ENCODE measurements around the gene SLC12A6. TPM values are rescaled to one million over a fixed set of nuclear protein-coding genes. Genes with fewer than 3 reads are reported as not detected.
A peak's percentile ranks its signal among the peaks of the same experiment; 100 is the strongest.

The SLC12A6 gene
- total and polyA plus RNA-seq, 5 experiments from 2014 or later: 4.0 to 138 (median 13.3) TPM

DNA sequence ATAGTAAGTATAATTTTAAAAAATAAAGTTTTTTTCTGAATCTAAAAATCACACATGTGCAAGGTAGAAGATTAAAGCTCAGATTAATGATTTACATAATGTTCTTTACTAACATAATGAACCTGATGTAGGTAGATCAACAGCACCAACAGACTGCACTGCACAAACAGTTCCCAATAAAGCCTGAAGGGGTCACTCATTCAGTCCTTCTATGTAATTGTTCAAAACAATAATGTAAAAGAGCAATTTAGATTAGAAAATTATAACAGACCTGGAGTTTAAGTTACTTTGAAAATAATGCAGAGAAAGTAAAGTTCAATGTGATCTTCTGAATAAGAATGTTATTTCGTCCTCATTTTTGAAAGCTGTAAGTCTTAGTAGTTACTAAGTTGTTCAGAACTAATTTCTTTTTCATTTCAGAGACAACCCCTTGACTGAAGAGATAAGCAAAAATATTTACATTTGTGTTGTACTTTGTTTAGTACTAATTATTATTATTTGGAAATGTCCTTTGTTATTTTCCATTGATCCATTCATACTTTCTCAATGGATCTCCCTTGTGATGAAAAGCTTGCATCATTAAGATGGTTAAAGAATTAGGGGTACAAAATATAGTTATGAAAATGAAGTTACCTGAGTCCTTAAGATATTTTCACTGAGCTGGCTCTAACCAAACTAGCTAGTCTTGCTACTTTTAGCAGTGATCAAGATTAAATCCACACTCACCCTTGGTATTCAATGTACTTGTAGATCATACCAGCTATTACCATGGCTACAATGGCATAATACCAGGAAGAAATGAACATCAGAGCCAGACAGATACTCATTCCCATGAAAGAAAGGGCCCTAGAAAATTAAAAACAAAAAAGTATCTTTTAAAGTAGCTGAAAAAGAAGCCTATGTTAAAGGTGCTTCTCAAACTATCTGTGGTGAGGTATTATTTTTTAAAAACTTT, 95.9 kb downstream of the SLC12A6 start:
- POLR2A ChIA-PET: interaction anchor here (0.6 to 1.8 kb wide), 5 partner anchors 96 to 126 kb away, joined by 3 to 11 read pairs (median 3); partner anchors contain the start of genes LPCAT4 and SLC12A6
- Mint-ChIP-seq H3K4me1 (peaks cover 0 to 8% (median 4%) of the 10 kb centered on the region in 4 donors), H3K27ac (peak overlapping the region in 5 of 10 donors; percentile 16 to 77 (median 27)), H3K9me3 (no peaks in the 10 kb centered on the region), H3K4me3 (no peak overlapping the region), H3K27me3 (no peaks in the 10 kb centered on the region), H3K36me3 (peaks cover 0 to 95% (median 10%) of the 10 kb centered on the region in 3 donors)
- ATAC-seq: peak; percentile 85 to 87
- DNase-seq: peak in 8 of 10 donors; percentile 8 to 67 (median 47)

DNA sequence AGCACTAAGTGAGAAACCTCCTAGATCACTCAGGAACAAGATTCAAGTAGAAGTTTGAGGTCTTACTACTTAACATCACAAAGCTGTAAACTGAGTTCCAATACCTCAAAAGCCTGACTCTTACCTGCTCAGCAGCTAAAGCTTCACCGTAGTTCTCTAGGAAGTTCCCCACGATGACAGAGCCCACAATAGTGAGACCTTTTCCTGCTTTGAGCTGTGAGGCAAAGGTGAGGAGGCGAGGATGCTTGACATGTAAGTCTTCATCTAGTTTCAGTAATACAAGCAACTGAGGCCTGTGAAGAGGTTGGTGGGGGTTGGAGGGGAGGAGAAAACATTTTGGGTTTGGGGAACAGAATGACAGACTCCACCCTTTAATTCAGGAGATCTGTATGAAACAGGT, 97.0 kb downstream of the SLC12A6 start:
- POLR2A ChIA-PET: interaction anchor here (1.8 kb wide), 1 partner anchor 97 kb away, joined by 4 read pairs; the partner anchor contains the start of gene SLC12A6
- DNase-seq: no peak
- Mint-ChIP-seq H3K4me3 (no peak overlapping the region), H3K36me3 (peaks cover 0 to 96% (median 20%) of the 10 kb centered on the region in 3 donors), H3K27ac (peak overlapping the region in 2 of 10 donors; percentile 27 to 29), H3K9me3 (no peaks in the 10 kb centered on the region), H3K27me3 (no peaks in the 10 kb centered on the region), H3K4me1 (peaks cover 0 to 8% (median 4%) of the 10 kb centered on the region in 4 donors)
- ATAC-seq: no peak

DNA sequence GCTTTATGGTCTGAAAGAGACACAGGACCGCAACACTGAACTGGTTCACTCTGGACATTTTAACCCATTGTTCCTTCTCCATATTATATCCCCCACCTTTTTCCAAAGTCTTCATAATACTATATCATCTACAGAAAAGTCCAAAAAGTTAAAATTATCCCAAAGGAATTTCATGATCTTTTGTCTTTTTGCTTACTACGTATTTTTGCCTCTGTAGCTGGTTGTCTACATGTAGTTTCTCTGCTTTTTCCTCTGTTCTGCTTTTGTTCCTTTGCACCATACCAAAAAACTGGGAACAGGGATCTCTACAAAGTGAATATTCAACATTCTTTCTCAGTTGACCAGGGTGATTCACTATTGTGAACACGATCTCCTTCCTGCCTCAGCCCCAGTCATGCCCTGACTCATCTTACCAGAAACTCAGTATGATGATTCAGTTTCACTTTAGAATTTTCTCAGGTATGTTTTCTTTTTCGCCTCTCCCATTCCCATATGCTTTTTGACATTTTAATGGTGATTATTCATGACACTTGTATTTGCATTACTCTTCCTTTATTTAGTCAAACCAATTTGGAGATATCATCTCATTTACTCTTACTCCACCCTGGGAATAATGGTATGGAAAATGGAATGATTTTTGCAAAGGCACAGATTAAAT, 98.3 kb downstream of the SLC12A6 start:
- ATAC-seq: no peak
- no peak for DNase-seq
- POLR2A ChIA-PET: interaction anchor here (1.8 kb wide), 1 partner anchor 99 kb away, joined by 4 read pairs; the partner anchor contains the start of gene SLC12A6
- Mint-ChIP-seq H3K4me1 (peaks cover 0 to 7% (median 3%) of the 10 kb centered on the region in 4 donors), H3K27me3 (no peaks in the 10 kb centered on the region), H3K4me3 (peak overlapping the region in 1 of 10 donors; percentile 57), H3K36me3 (peaks cover 0 to 97% (median 22%) of the 10 kb centered on the region in 3 donors), H3K9me3 (no peaks in the 10 kb centered on the region), H3K27ac (peak overlapping the region in 5 of 10 donors; percentile 4 to 92 (median 43))

DNA sequence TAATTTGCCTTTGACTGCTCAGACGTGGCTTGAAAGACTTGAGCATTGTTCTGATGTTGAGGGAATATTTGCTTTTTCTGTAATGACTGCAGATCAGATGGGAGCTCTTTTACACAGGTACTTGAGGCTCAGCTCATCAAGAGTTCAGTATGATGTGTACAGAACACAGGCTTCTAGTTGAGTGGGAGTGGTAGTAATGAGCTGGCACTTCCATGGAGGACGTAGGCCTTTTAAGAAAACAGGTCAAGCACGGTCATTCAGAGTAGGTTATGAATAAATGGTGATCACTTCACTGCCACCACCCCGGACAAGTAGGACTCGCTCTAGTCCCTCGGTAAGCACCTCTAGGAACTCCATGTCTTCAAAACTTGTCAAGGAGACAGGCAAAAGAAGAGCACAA, 104.0 kb downstream of the SLC12A6 start:
- POLR2A ChIA-PET: interaction anchor here (0.6 kb wide), 1 partner anchor 12 kb away, joined by 4 read pairs; no protein-coding TSS in a partner anchor
- peaks cover 4 to 88% (median 25%) of the 10 kb centered on the region in 3 donors for H3K36me3 Mint-ChIP-seq
- DNase-seq (no peak), ATAC-seq (no peak)
- peak overlapping the region in 5 of 10 donors; percentile 5 to 80 (median 16) for H3K27ac Mint-ChIP-seq
- no peaks in the 10 kb centered on the region for H3K4me1 Mint-ChIP-seq
- no peaks in the 10 kb centered on the region for H3K9me3 Mint-ChIP-seq
- no peak overlapping the region for H3K4me3 Mint-ChIP-seq
- H3K27me3 Mint-ChIP-seq: no peaks in the 10 kb centered on the region

DNA sequence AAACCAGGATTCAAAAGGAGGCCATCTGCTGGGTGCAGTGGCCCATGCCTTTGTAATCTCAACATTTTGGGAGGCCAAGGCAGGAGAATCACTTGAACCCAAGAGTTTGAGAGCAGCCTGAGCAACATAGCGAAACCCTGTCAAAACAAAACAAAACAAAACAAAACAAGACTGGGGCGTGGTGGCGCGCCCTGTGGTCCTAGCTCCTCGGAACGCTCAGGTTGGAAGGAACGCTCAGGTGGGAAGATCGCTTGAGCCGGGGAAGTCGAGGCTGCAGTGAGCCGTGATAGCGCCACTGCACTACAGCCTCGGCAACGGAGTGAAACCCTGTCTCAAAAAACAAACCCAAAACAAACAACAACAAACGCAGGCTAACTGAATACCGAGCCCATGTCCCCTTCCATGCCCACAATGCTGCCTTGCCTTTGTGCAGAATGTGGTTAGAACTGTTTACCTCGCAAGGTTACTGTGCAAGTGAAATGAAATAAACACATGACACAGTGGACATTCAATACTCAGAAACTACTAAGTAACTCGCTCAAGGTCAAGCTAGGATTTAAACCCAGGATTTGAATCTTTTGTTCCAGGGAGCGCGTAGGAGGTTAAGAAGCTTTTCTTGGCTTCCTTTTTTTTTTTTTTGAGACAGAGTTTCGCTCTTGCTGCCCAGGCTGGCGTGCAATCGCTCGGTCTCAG, 113.5 kb downstream of the SLC12A6 start:
- DNase-seq (no peak), ATAC-seq (no peak)
- Mint-ChIP-seq H3K27me3 (peaks cover 0 to 3% (median 0%) of the 10 kb centered on the region in 5 donors), H3K36me3 (peaks cover 0 to 21% (median 3%) of the 10 kb centered on the region in 3 donors), H3K4me3 (peak overlapping the region; percentile 88 to 100 (median 96)), H3K4me1 (peaks cover 19 to 29% (median 25%) of the 10 kb centered on the region in 4 donors), H3K27ac (peak overlapping the region; percentile 82 to 100 (median 99)), H3K9me3 (peaks cover 0 to 4% (median 0%) of the 10 kb centered on the region in 9 donors)
- POLR2A ChIA-PET: interaction anchor here (0.6 to 2.7 kb wide), 7 partner anchors 14 to 764 kb away, joined by 3 to 32 read pairs (median 5); partner anchors contain the start of genes EMC7, KATNBL1, LPCAT4 and NOP10

DNA sequence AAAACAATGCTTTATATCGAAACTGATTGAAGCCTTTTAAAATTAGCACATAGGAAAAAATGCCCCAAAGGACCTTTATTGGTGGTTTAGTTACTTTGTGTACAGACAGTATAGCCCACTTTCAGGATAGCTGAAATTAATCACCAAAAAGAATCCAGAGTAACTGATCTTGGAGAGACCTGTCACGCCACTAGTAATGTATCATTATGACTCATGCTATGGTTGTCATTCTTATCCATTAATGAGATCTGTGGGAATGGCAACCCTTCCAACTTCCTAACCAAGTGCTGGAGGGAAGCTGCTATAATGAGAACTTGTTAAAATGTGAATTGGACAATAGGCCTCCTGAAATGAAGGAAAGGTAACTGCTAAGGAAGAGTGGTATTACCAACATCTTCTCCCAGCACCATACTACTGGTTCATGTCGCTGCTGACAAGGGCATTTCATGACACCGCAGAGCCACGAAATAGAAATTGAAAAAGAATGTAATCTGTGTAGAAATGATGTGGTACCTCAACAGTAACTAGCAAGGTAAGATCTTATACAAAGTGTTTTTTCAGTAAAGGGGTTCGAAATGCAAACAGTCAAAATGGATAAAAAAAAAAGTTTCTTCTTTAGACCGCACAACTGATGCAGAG, 119.9 kb downstream of the SLC12A6 start:
- POLR2A ChIA-PET: no interaction called here
- no peak for DNase-seq
- Mint-ChIP-seq H3K4me1 (no peaks in the 10 kb centered on the region), H3K4me3 (no peak overlapping the region), H3K9me3 (no peaks in the 10 kb centered on the region), H3K27me3 (peaks cover 0 to 2% (median 0%) of the 10 kb centered on the region in 5 donors), H3K36me3 (no peaks in the 10 kb centered on the region), H3K27ac (no peak overlapping the region)
- no peak for ATAC-seq

DNA sequence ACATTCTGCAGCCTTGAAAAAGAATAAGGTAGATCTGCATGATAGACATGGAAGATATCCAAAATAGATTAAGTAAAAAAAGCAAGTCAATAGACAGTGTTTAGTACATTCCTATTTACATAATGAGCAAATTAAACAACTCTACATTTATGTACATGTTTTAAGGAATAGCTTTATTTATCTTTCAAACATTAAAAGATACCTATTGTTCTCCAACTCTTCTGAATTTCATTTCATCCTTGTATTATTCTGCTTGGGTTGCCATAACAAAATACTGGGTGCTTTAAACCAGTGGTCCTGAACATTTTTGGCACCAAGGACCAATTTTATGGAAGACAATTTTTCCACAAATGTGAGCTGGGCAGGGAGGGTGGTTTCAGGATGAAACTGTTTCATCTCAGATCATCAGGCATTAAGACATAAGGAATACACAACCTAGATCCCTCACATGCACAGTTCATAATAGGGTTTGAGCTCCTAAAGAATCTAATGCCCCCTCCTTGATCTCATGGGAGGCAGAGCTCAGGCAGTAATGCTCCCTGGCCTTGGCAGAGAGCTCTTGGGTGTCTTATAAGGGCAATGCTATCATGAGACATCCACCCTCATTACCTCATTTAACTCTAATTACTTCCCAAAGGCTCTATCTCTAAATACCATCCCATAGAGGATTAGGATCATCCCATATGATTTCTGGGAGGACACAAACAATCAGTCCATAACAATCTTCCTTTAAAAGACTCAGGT, 120.9 kb downstream of the SLC12A6 start:
- POLR2A ChIA-PET: no interaction called here
- no peak for DNase-seq
- H3K9me3 Mint-ChIP-seq: no peaks in the 10 kb centered on the region
- H3K27me3 Mint-ChIP-seq: peaks cover 0 to 2% (median 0%) of the 10 kb centered on the region in 5 donors
- no peak for ATAC-seq
- H3K4me1 Mint-ChIP-seq: no peaks in the 10 kb centered on the region
- no peak overlapping the region for H3K27ac Mint-ChIP-seq
- H3K4me3 Mint-ChIP-seq: no peak overlapping the region
- H3K36me3 Mint-ChIP-seq: no peaks in the 10 kb centered on the region

DNA sequence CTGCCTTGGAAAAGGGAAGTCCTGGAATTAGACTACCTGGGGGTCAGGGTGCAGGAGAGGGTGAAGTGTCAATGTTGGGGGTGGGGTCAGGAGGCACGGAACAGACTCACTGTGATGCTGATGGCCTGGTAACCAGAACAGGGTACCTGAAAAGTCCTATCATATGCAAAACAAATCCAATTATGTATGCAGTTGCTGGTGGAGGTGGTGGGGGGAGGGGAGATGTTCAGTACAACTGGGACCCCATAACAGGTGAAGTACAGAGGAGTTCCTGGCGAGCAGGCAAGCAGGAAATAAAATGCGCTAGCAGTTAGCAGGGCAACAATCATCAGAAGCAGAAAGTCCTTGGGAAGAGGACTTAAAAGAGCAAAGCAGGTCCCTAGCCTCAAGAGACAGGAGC, 123.4 kb downstream of the SLC12A6 start:
- ATAC-seq (no peak), DNase-seq (no peak)
- Mint-ChIP-seq H3K36me3 (no peaks in the 10 kb centered on the region), H3K27ac (peak overlapping the region in 1 of 10 donors; percentile 72), H3K4me1 (peaks cover 0 to 7% (median 1%) of the 10 kb centered on the region in 4 donors), H3K9me3 (no peaks in the 10 kb centered on the region), H3K4me3 (no peak overlapping the region), H3K27me3 (peaks cover 0 to 2% (median 0%) of the 10 kb centered on the region in 5 donors)
- POLR2A ChIA-PET: no interaction called here

DNA sequence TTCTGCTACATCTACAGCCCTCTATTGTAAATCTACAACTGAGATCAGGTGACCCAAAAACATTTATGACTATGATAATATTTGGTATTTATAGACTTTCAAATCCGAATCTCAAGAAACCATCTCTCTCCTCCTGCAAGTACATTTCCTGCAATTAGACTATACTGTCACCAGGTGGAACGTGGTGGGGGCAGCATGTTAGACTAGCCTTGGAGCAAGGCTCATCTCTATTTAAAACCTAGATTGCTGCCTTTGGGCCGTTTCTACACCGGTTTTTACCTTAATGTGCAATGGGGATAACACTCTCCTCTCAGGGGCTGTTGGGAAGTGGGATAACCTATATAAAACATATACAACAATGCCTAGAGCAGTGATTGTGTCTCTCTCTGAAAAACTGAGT, 123.9 kb downstream of the SLC12A6 start:
- no peaks in the 10 kb centered on the region for H3K9me3 Mint-ChIP-seq
- H3K36me3 Mint-ChIP-seq: no peaks in the 10 kb centered on the region
- DNase-seq: no peak
- peaks cover 0 to 12% (median 5%) of the 10 kb centered on the region in 4 donors for H3K4me1 Mint-ChIP-seq
- no peak overlapping the region for H3K27ac Mint-ChIP-seq
- POLR2A ChIA-PET: no interaction called here
- H3K4me3 Mint-ChIP-seq: no peak overlapping the region
- peaks cover 0 to 2% (median 0%) of the 10 kb centered on the region in 5 donors for H3K27me3 Mint-ChIP-seq
- ATAC-seq: no peak

DNA sequence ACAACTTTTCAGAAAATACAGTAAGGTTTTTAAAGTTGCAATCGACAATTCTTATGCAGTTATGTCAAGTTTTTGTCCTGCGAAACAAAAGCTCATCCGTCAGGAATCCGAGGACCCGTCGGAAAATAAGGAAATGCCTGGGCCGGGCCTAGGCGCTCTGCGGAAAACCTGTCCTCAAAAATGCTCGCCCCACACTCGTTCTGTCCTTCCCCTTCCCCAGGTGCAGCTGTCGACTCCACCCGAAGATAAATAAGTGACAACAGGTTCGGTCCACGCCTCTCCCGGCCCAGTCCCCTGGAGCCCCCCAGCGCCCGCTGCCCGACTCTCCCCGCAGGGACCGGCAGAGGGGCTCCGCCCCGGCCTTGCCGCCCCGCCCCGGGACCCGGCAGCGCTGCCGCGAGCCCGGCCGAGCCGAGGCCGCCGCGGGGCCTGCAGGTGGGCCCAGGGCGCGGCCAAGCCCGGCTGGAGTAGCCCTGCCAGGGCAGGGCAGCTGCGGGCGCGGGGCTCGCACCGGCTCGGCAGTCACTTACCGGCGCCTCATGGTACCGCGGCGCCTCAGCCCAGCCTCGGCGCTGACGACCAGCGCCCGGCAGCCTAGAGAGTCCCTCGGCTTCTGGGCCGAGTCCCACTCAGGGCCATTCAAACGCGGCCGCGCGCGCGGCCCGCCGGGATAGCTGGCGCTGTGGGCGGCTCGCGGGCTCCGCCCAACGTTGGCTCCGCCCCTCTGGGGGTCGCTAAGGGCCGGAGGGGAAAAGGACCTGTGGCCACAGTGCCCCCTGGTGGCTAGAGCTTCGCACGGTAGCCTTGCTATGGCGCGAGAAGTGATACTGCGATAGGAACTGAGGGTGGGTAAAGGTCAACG, 127.9 kb downstream of the SLC12A6 start, which contains the start of gene KATNBL1:
Gene KATNBL1, minus strand, starts transcription at position 676 of the 862 bp plus-strand sequence. CDS start 46,420 bp downstream, outside the sequence.
- ATAC-seq (peak; percentile 88 to 89), DNase-seq (peak; percentile 89 to 98 (median 92))
- Mint-ChIP-seq H3K9me3 (no peaks in the 10 kb centered on the region), H3K4me1 (peaks cover 3 to 29% (median 19%) of the 10 kb centered on the region in 4 donors), H3K27me3 (no peaks in the 10 kb centered on the region), H3K4me3 (peak within 1 kb of the TSS; percentile 74 to 95 (median 92)), H3K36me3 (peaks cover 0 to 8% (median 0%) of the 10 kb centered on the region in 3 donors), H3K27ac (peak within 1 kb of the TSS; percentile 59 to 95 (median 90))
- POLR2A ChIA-PET: interaction anchor here (0.9 to 2.0 kb wide), 10 partner anchors 15 to 171 kb away, joined by 3 to 9 read pairs (median 5); partner anchors contain the start of genes AVEN, EMC4, LPCAT4 and NOP10
